Measurements from ENCODE around the gene MAP2K2. TPM values are rescaled to one million over a fixed set of nuclear protein-coding genes. Genes with fewer than 3 reads are reported as not detected.
A peak's percentile ranks its signal among the peaks of the same experiment; 100 is the strongest.

MAP2K2 gene
- total RNA-seq, 2 experiments from 2014 or later, result 201 to 238 TPM

DNA sequence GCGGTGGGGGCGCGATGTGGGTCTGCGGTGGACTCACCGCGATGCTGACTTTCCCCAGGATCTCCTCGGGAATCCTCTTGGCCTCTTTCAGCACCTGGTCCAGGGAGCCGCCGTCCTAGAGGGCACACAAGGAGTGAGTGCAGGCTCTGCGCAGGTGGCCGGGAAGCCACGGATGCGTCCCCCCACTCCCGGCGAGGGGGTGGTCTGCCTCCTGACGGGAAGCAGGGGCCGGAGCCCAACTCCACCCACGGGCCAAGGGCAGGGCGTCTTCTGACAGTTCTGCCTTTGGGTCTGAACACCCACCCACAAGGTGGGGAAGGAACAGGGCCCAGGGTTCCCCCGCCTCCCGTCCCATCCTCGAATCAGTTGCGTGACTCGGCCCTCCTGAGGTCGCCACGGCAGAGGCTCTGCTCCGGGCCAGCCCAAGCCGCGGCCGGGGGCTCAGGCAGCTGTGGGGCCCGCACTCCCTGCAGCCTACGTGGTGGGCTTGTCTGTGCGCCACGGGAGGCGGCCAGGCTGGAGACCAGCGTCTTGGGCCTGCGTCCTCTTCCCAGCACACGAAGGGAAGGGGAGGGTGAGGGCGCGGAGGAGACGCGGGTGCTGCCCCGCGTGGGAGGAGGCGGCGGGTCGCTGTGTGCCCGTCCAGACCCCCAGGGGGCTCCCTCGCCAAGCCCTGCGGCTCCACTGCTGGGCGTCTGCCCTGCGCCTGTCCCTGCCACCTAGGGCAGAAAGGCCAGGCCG, 21.4 kb downstream of the MAP2K2 start:
- CTCF ChIA-PET, result no interaction called here
- no peaks in the 10 kb centered on the region for H3K9me3 Mint-ChIP-seq (ENCODE audit: low read depth)
- DNase-seq (no peak), ATAC-seq (no peak)
- H3K4me1 Mint-ChIP-seq, result peaks cover 39% of the 10 kb centered on the region
- H3K4me3 Mint-ChIP-seq, result no peak overlapping the region
- peaks cover 37% of the 10 kb centered on the region for H3K36me3 Mint-ChIP-seq
- no peak overlapping the region for H3K27ac Mint-ChIP-seq
- H3K27me3 Mint-ChIP-seq, result no peaks in the 10 kb centered on the region

DNA sequence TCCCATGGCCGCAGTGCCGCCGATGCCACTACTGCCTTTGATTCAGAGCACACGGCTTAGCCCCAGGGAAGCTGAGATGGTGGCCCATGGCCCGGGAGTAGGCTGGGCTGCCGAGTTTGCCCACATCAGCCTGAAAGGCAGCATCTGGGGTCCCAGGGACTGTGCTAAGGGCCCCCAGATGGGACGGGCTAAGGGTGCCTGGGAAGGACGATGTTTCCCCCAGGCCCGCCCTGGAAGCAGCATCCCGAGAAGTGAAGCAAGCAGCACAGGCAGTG, 22.5 kb downstream of the MAP2K2 start:
- CTCF ChIA-PET, result interaction anchor here (1.2 kb wide), 1 partner anchor 12 kb away, joined by 4 read pairs; no protein-coding TSS in a partner anchor

DNA sequence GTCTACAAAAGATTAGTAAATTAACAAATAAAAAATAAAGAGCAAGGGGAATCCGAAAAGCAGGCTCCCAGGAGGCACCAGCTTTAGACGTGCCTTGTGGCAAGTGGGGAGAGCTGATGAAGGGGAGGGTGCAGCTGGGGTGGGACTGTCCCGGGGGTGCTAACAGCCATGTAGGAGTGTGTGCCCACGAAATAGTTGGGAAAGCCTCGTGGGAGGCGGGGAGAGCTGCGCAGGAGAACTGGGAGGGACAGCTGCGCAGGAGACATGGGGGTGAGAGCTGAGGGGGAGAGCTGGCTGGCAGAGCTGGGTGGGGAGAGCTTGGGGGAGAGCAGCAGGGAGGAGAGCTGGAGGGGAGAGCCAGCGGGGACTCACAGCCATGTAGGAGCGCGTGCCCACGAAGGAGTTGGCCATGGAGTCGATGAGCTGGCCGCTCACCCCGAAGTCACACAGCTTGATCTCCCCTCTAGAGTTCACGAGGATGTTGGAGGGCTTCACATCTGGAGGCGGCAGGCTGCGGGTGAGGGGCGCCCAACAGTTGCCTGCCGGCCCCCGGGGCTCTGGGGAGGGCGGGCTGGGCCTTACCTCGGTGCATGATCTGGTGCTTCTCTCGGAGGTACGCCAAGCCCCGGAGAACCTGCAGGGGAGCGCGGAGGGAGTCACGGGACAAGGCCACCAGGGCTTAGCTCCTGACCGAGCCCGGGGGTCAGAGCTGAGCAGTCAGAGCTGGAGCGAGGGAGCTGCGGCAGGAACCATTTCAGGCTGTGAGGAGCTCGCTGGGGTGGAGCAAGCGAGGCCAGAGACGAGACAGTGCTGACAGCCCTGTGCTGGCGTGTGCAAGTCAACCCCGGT, 23.1 kb downstream of the MAP2K2 start:
- H3K27ac Mint-ChIP-seq, result no peak overlapping the region
- H3K9me3 Mint-ChIP-seq (ENCODE audit: low read depth), result no peaks in the 10 kb centered on the region
- peaks cover 28% of the 10 kb centered on the region for H3K4me1 Mint-ChIP-seq
- H3K4me3 Mint-ChIP-seq, result no peak overlapping the region
- DNase-seq (no peak), ATAC-seq (no peak)
- H3K27me3 Mint-ChIP-seq, result no peaks in the 10 kb centered on the region
- peaks cover 35% of the 10 kb centered on the region for H3K36me3 Mint-ChIP-seq
- CTCF ChIA-PET, result interaction anchor here (1.2 kb wide), 3 partner anchors 9 to 39 kb away, joined by 4 read pairs; no protein-coding TSS in a partner anchor

More for the DNA sequence above, 22.5 kb downstream of the MAP2K2 start:
- H3K36me3 Mint-ChIP-seq, result peaks cover 37% of the 10 kb centered on the region
- peaks cover 32% of the 10 kb centered on the region for H3K4me1 Mint-ChIP-seq
- H3K4me3 Mint-ChIP-seq, result no peak overlapping the region
- ATAC-seq (no peak), DNase-seq (no peak)
- no peaks in the 10 kb centered on the region for H3K9me3 Mint-ChIP-seq (ENCODE audit: low read depth)
- no peaks in the 10 kb centered on the region for H3K27me3 Mint-ChIP-seq
- H3K27ac Mint-ChIP-seq, result no peak overlapping the region

GRCh38 chr19:4099041-4099764, 24.7 kb downstream of the MAP2K2 start:
- ATAC-seq (no peak), DNase-seq (no peak)
- no peak overlapping the region for H3K4me3 Mint-ChIP-seq
- peaks cover 11% of the 10 kb centered on the region for H3K4me1 Mint-ChIP-seq
- no peaks in the 10 kb centered on the region for H3K27me3 Mint-ChIP-seq
- CTCF ChIA-PET, result interaction anchor here (1.4 kb wide), 1 partner anchor 41 kb away, joined by 3 read pairs; no protein-coding TSS in a partner anchor
- peaks cover 28% of the 10 kb centered on the region for H3K36me3 Mint-ChIP-seq
- H3K9me3 Mint-ChIP-seq (ENCODE audit: low read depth), result no peaks in the 10 kb centered on the region
- H3K27ac Mint-ChIP-seq, result no peak overlapping the region

GRCh38 chr19:4098493-4098892, 25.4 kb downstream of the MAP2K2 start:
- Mint-ChIP-seq H3K4me3 (no peak overlapping the region), H3K36me3 (peaks cover 30% of the 10 kb centered on the region), H3K9me3 (ENCODE audit: low read depth) (no peaks in the 10 kb centered on the region), H3K27me3 (no peaks in the 10 kb centered on the region), H3K4me1 (peaks cover 7% of the 10 kb centered on the region), H3K27ac (no peak overlapping the region)
- no peak for DNase-seq
- ATAC-seq, result no peak
- CTCF ChIA-PET, result interaction anchor here (1.4 kb wide), 1 partner anchor 40 kb away, joined by 3 read pairs; no protein-coding TSS in a partner anchor

- Mint-ChIP-seq H3K36me3 (peaks cover 33% of the 10 kb centered on the region), H3K27me3 (no peaks in the 10 kb centered on the region), H3K4me1 (peaks cover 4% of the 10 kb centered on the region), H3K27ac (no peak overlapping the region), H3K9me3 (ENCODE audit: low read depth) (no peaks in the 10 kb centered on the region), H3K4me3 (no peak overlapping the region)
- CTCF ChIA-PET, result interaction anchor here (0.9 to 1.4 kb wide), 2 partner anchors 18 to 39 kb away, joined by 3 to 4 read pairs; no protein-coding TSS in a partner anchor
- no peak for DNase-seq
- no peak for ATAC-seq
Observed at GRCh38 chr19:4097501-4097900, 26.4 kb downstream of the MAP2K2 start.

DNA sequence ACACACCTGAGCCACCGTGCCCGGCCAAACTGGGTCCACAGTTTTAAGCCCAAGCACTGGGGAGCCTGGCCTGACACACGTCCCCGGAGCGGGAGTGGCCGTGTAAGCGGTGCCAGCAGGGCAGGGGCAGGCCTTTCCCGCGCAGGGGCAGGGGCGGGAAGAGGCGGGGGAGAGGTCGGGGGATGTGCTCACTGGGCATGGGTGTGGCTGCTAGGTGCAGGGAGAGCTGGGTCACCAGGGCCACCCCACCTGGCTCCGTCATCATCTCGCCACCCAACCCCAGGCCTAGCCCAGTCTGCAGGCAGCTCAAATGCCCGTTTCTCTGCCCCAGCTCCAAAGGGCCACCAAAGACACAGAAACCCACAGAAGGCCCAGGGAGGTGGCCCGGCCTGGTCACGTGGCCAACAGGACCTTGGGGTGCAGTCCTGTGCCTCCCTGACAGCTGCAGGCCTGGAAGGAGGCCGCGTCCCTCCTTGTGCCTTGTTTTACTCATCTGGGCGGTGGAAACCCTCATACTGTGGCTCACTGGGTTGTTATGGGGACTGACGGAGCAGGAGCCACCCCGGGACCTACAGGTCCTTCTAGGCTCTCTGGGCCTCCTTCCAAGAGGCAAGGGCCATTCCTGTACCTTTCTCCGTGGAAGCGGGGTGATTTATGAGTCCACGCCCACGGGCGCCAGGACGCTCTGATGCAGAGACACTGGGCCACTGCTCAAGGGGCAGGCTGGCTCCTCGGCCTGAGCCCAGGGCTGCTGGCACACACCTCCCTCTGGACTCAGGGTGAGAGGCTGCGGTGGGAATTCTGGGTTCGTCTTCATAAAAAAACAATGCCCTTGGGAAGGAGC, 27.7 kb downstream of the MAP2K2 start:
- CTCF ChIA-PET, result interaction anchor here (0.6 to 0.9 kb wide), 2 partner anchors 16 to 19 kb away, joined by 3 to 4 read pairs; no protein-coding TSS in a partner anchor
- ATAC-seq (no peak), DNase-seq (no peak)
- no peak overlapping the region for H3K27ac Mint-ChIP-seq
- H3K27me3 Mint-ChIP-seq, result no peaks in the 10 kb centered on the region
- H3K4me1 Mint-ChIP-seq, result peaks cover 4% of the 10 kb centered on the region
- no peak overlapping the region for H3K4me3 Mint-ChIP-seq
- H3K36me3 Mint-ChIP-seq, result peaks cover 29% of the 10 kb centered on the region
- no peaks in the 10 kb centered on the region for H3K9me3 Mint-ChIP-seq (ENCODE audit: low read depth)

GRCh38 chr19:4095488-4095844, 28.5 kb downstream of the MAP2K2 start:
- H3K27me3 Mint-ChIP-seq, result no peaks in the 10 kb centered on the region

GRCh38 chr19:4094761-4095487, 29.0 kb downstream of the MAP2K2 start:
- no peak overlapping the region for H3K4me3 Mint-ChIP-seq
- CTCF ChIA-PET, result interaction anchor here (2.5 kb wide), 1 partner anchor 45 kb away, joined by 12 read pairs; no protein-coding TSS in a partner anchor

More at GRCh38 chr19:4095488-4095844, 28.5 kb downstream of the MAP2K2 start:
- no peak for ATAC-seq
- H3K27ac Mint-ChIP-seq, result no peak overlapping the region
- no peak overlapping the region for H3K4me3 Mint-ChIP-seq
- H3K9me3 Mint-ChIP-seq (ENCODE audit: low read depth), result no peaks in the 10 kb centered on the region
- peaks cover 27% of the 10 kb centered on the region for H3K36me3 Mint-ChIP-seq
- no peak for DNase-seq
- CTCF ChIA-PET, result no interaction called here
- peaks cover 6% of the 10 kb centered on the region for H3K4me1 Mint-ChIP-seq

GRCh38 chr19:4094291-4094690, 29.6 kb downstream of the MAP2K2 start:
- peaks cover 16% of the 10 kb centered on the region for H3K4me1 Mint-ChIP-seq
- CTCF ChIA-PET, result interaction anchor here (1.3 to 3.1 kb wide), 3 partner anchors 10 to 45 kb away, joined by 3 to 12 read pairs (median 12); no protein-coding TSS in a partner anchor
- H3K27me3 Mint-ChIP-seq, result no peaks in the 10 kb centered on the region
- no peak overlapping the region for H3K27ac Mint-ChIP-seq
- peaks cover 28% of the 10 kb centered on the region for H3K36me3 Mint-ChIP-seq
- no peak for ATAC-seq
- H3K9me3 Mint-ChIP-seq (ENCODE audit: low read depth), result no peaks in the 10 kb centered on the region
- no peak for DNase-seq
- no peak overlapping the region for H3K4me3 Mint-ChIP-seq

More at GRCh38 chr19:4094761-4095487, 29.0 kb downstream of the MAP2K2 start:
- peaks cover 28% of the 10 kb centered on the region for H3K36me3 Mint-ChIP-seq
- H3K27me3 Mint-ChIP-seq, result no peaks in the 10 kb centered on the region
- H3K27ac Mint-ChIP-seq, result no peak overlapping the region
- ATAC-seq (no peak), DNase-seq (no peak)
- H3K4me1 Mint-ChIP-seq, result peaks cover 9% of the 10 kb centered on the region
- no peaks in the 10 kb centered on the region for H3K9me3 Mint-ChIP-seq (ENCODE audit: low read depth)

GRCh38 chr19:4093643-4094175, 30.2 kb downstream of the MAP2K2 start:
- no peaks in the 10 kb centered on the region for H3K27me3 Mint-ChIP-seq
- peaks cover 28% of the 10 kb centered on the region for H3K36me3 Mint-ChIP-seq
- peak overlapping the region; percentile 9 for H3K27ac Mint-ChIP-seq
- H3K4me3 Mint-ChIP-seq, result no peak overlapping the region
- CTCF ChIA-PET, result interaction anchor here (1.3 to 3.1 kb wide), 3 partner anchors 10 to 46 kb away, joined by 3 to 12 read pairs (median 12); no protein-coding TSS in a partner anchor
- H3K4me1 Mint-ChIP-seq, result peaks cover 21% of the 10 kb centered on the region
- H3K9me3 Mint-ChIP-seq (ENCODE audit: low read depth), result no peaks in the 10 kb centered on the region
- no peak for DNase-seq
- ATAC-seq, result no peak
